DMS153 treated with DMSO at 0.1 percent for 48 hours (cell line): Measurements from ENCODE around the gene KCNQ2.

Source experiments
- DNase-seq: peaks from one replicate; lab custom pipeline; 2025; ENCODE audit not compliant: unreplicated experiment; lab: John Stamatoyannopoulos, UW

KCNQ2 gene

DNA sequence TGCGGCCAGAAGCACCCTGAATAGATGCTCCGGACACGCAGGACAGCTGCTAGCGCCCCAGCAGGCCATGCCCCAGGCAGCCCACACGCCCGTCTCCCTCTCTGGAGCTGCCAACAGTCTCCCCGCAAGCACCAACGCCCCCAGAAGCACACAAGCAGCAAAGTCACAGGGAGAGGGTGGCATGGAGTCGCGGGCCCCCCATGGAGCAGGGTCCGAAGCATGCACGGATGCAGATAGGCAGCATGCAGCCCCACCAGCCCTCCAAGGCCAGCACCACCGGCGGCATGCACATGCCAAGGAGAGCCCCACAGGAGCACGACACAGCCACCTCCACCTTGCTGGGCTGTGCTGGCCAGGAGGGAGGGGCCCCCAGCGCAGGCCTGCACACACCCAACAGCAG lies 53.8 kb downstream of the KCNQ2 start:
- no peak for DNase-seq

GRCh38 chr20:63417738-63418120 lies 54.7 kb downstream of the KCNQ2 start:
- DNase-seq: no peak

GRCh38 chr20:63417097-63417737 lies 55.2 kb downstream of the KCNQ2 start:
- no peak for DNase-seq

- DNase-seq: no peak
Observed at GRCh38 chr20:63416631-63417030, 55.8 kb downstream of the KCNQ2 start.

DNA sequence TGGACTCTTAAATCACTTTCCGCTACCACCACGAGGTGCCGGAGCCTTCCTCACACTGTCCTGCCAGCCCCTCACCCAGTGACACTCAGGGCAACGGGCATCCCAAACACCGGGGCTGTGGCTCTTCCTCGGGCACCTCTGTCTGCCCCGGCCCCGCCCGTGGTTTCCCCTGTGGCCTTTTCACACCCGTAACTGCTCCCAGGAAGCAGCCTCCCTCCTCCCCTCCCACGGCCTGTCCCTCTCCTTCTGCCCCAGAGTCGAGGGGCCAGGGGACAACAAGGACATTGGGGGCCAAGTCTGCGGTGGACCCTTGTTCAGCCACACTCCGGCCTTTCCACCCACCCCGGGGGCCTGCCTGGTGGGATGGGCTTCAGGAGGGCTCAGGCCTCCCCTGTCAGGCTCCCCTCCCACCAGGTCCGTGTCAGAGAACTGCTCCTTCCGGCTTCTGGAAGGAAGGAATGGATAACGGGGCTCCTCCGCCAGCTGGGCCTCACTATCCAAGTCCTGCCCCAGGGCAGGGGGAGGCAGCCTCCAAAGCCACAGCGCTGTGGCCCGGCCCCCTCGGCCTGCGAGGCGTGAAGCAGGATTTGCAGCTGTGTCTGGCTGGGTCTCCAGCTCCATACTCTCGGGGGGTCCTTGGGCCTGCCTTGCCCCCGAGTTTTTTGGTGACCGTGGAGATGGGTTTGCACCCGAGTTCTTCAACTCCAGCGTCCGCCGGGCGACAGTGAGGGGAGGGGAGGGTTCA lies 56.6 kb downstream of the KCNQ2 start:
- no peak for DNase-seq

- DNase-seq: no peak
Observed at GRCh38 chr20:63414720-63415430, 57.6 kb downstream of the KCNQ2 start.

DNA sequence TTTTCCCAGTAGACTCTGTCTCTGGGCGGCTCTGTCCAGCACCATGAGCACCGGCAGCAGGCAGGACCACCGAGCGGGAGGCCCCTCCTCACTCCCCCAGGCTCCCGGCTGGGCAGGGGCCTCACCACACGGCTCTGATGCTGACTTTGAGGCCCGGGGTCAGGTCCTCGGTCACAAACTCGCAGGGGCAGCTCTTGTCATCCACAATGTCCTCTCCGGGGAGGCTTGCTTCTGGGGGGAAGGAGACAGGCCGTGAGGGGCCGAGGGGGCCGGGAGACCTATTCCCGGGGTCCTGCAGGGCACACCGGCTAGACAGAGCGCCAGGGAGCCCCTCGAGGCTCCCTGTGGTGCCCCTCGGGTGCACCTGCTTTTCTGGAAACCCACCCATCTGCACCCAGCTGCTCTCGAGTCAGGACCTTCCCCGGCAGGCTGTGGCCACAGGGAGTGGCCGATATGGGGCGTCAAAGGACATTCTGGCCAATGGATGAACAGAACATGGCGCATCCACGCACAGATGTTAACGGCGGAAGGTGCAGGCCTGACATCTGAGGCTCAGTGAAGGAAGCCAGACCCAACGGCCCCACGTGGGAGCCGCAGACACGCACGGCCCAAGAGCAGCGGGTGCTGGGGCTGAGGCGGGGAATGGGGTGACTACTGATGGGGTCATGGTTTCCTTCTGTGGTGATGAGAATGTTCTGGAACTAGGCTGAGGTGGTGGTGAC lies 58.3 kb downstream of the KCNQ2 start:
- no peak for DNase-seq

DNA sequence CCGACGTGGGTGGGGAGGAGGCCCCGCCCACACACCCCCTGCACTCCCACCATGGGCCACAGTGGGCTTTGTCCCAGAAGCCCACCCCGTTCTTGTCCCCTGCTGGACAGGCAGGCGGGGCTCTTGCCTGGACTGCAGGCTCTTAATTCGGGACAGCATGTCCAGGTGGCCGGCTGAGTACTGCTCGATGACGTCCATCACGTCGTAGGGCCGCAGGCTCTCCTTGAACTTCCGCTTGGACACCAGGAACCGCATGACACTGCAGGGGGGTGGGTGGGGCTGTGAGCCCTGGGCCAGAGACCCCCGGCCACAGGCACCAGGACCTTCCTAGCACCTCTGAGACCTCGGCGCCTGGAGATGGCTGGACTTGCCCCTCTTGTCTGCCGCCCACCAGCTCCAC lies 59.1 kb downstream of the KCNQ2 start:
- no peak for DNase-seq

GRCh38 chr20:63412889-63413288 lies 59.6 kb downstream of the KCNQ2 start:
- DNase-seq: no peak

DNA sequence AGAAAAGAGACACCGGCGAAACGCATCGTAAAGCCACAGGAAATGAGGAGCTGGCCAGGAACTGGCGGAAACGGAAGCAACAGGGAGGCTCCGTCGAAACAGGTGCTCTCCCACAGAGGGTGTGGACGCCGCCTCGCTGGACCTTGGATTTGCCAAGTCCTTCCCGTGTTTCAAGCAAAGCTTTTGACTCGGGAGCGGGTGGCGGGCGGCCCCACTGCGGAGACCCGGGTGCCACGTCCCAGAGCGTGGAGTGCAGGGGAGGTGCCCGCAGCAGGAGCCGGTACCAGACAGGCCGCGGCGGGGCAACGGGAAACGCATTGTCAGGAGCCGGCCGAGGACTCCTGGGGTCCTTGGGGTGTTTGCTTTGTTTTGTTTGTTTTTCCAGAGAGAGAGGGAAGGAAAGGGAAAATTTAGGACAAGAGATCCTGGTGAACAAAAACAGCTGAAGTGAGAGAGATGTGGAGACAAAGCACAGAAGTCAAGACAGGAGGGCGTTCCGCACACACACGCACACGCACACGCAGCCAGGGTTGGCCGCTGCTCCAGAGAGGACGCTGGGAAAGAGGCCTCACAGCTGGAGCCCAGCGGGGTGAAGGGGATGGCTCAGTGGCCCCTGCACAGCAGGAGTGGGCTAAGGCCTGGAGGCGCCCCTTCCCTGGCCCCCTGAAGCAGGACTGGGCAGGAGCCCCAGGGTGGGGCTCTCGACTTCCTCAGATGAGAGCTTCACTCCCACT lies 60.4 kb downstream of the KCNQ2 start:
- DNase-seq: no peak

GRCh38 chr20:63411151-63411897 lies 61.1 kb downstream of the KCNQ2 start:
- no peak for DNase-seq

DNA sequence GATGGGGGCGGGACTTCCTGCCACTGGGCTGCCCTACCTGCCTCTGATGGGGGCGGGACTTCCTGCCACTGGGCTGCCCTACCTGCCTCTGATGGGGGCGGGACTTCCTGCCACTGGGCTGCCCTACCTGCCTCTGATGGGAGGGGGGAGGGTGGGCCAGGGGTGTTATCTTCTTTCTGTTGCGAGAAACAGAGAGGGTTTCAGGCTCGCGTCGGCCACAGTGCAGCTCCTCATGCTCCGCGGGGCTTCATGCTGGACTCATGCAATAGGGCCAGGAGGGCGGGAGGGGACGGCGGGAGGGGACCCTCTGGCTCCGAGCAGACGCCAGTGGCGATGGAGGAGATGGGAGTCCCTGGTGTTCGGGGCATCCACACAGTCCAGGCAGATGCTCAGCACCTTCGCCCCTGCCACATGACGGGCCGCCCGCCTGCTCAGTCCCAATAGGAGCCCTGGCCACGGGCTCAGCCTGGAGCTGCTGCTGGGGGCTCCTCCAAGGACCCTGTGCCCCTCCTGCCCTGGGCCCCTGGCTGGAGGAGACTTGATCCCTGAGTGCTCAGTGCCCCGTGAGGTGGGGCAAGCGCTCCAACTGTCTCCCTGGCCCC lies 62.5 kb downstream of the KCNQ2 start:
- no peak for DNase-seq

- no peak for DNase-seq
Observed at GRCh38 chr20:63409066-63409833, 63.2 kb downstream of the KCNQ2 start.

- DNase-seq: no peak
Observed at GRCh38 chr20:63408684-63409046, 63.8 kb downstream of the KCNQ2 start.

- DNase-seq: no peak
Observed at GRCh38 chr20:63407928-63408683, 64.3 kb downstream of the KCNQ2 start.

DNA sequence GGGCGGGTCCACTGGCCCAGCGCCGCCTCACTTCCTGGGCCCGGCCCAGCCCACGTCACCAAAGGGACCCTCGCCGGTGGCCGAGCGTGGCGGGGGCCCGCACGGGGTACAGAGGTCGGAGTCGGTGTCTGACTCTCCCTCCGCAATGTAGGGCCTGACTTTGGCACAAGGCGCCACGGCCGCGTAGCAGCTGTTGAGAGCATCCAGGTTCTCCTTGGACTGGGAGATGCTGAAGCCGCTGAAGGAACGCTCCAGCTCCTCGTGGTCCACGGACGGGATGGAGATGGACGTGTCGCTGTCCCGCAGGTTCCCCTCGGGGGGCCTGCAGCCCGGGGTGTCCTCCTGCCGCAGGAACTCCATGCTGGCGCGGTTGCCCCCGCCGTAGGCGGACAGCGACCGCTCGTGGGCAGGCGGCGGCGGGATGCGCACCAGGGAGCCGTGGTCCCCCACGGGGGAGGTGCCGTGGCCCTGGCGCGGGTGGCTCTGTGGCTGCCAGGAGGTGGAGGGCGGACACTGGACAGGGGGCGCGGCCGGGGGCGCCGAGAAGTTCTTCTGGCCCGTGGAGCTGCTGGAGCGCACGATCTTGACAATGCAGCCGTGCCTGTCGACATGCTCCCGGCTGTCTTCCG lies 65.7 kb downstream of the KCNQ2 start:
- no peak for DNase-seq

- DNase-seq: no peak
Observed at GRCh38 chr20:63406011-63406410, 66.4 kb downstream of the KCNQ2 start.
